Mesenchymal stem cell (in vitro differentiated cells and primary cell): ENCODE data around the gene P2RX5.

Experiments used
- DNase-seq: peaks from one replicate; pipeline ENCODE4 v3.0.0-alpha.2; 2013
- H2AFZ ChIP-seq: one replicate; pipeline ENCODE4 v1.6.1; 2013; ENCODE audit warnings: low read depth, mild to moderate bottlenecking, control low read depth, inconsistent platforms, low read length, moderate library complexity
- H2AK5ac ChIP-seq: 2 replicates; pipeline ENCODE4 v1.6.1; 2013; ENCODE audit warnings: low read length, moderate library complexity, mild to moderate bottlenecking, inconsistent platforms; ENCODE audit not compliant: severe bottlenecking
- H2BK120ac ChIP-seq: one replicate; pipeline ENCODE4 v1.6.1; 2013; ENCODE audit warnings: low read depth, mild to moderate bottlenecking, inconsistent platforms, low read length, moderate library complexity
- H2BK12ac ChIP-seq, 2 experiments: one replicate each; pipeline ENCODE4 v1.6.1; 2013; ENCODE audit warnings: inconsistent platforms in 2 of 2, low read length in 2 of 2, mild to moderate bottlenecking in 2 of 2, moderate library complexity in 2 of 2, control low read depth in 1 of 2
- H2BK15ac ChIP-seq: one replicate; pipeline ENCODE4 v1.6.1; 2013; ENCODE audit warnings: mild to moderate bottlenecking, low read depth, inconsistent platforms; ENCODE audit not compliant: poor library complexity, severe bottlenecking
- H2BK5ac ChIP-seq: 2 replicates; pipeline ENCODE4 v1.6.1; 2013; ENCODE audit warnings: low read depth, mild to moderate bottlenecking, low read length, control low read depth, inconsistent platforms; ENCODE audit not compliant: poor library complexity, severe bottlenecking
- H3K14ac ChIP-seq, 2 experiments: one replicate each; pipeline ENCODE4 v1.6.1; 2013; ENCODE audit warnings: inconsistent platforms in 2 of 2, low read length in 2 of 2, control low read depth in 1 of 2, mild to moderate bottlenecking in 1 of 2, moderate library complexity in 1 of 2
- H3K18ac ChIP-seq, 2 experiments: one replicate each; pipeline ENCODE4 v1.6.1; 2013; ENCODE audit warnings: inconsistent platforms in 2 of 2, low read length in 2 of 2, control low read depth in 1 of 2, low read depth in 1 of 2, mild to moderate bottlenecking in 1 of 2
- H3K23ac ChIP-seq, 2 experiments: one replicate each; pipeline ENCODE4 v1.6.1; 2013; ENCODE audit warnings: inconsistent platforms in 2 of 2, low read length in 2 of 2, mild to moderate bottlenecking in 2 of 2, moderate library complexity in 2 of 2, control low read depth in 1 of 2
- H3K27ac ChIP-seq: 2 replicates; pipeline ENCODE4 v1.5.1; 2013; ENCODE audit warnings: mild to moderate bottlenecking, moderate library complexity, low read length, control low read depth, inconsistent platforms; ENCODE audit not compliant: poor library complexity, severe bottlenecking
- H3K27me3 ChIP-seq, 2 experiments: 2 replicates each; pipeline versions ENCODE4 v1.6.1 to v1.7.0; 2013; ENCODE audit warnings: low read length in 2 of 2, mild to moderate bottlenecking in 2 of 2, moderate library complexity in 2 of 2, control low read depth in 1 of 2, inconsistent platforms in 1 of 2; ENCODE audit not compliant: control insufficient read depth in 1 of 2, insufficient read depth in 1 of 2
- H3K36me3 ChIP-seq, 2 experiments: 2 replicates each; pipeline versions ENCODE4 v1.6.1 to v1.7.0; 2013; ENCODE audit warnings: low read length in 2 of 2, control low read depth in 1 of 2, inconsistent platforms in 1 of 2, low read depth in 1 of 2, mild to moderate bottlenecking in 1 of 2; ENCODE audit not compliant: insufficient read depth in 2 of 2, control insufficient read depth in 1 of 2
- H3K4ac ChIP-seq, 2 experiments: one replicate each; pipeline ENCODE4 v1.6.1; 2013; ENCODE audit warnings: inconsistent platforms in 2 of 2, low read length in 2 of 2, mild to moderate bottlenecking in 2 of 2, moderate library complexity in 2 of 2, control low read depth in 1 of 2, low read depth in 1 of 2
- H3K4me1 ChIP-seq: 2 replicates; pipeline ENCODE4 v1.6.1; 2013; ENCODE audit warnings: low read depth, low read length, control low read depth; ENCODE audit not compliant: control insufficient read depth, insufficient read depth
- H3K4me2 ChIP-seq: 2 replicates; pipeline ENCODE4 v1.6.1; 2013; ENCODE audit warnings: low read length, mild to moderate bottlenecking, inconsistent platforms; ENCODE audit not compliant: poor library complexity, severe bottlenecking
- H3K4me3 ChIP-seq, 2 experiments: 2 replicates each; pipeline versions ENCODE4 v1.5.1 to v1.7.0; 2013; ENCODE audit warnings: low read length in 2 of 2, mild to moderate bottlenecking in 2 of 2, control low read depth in 1 of 2, low read depth in 1 of 2; ENCODE audit not compliant: insufficient read depth in 1 of 2
- H3K79me1 ChIP-seq: replicated peaks from 2 replicates; pipeline ENCODE4 v1.6.1; 2013; ENCODE audit warnings: mild to moderate bottlenecking, control low read depth, low read length, inconsistent platforms; ENCODE audit not compliant: poor library complexity, severe bottlenecking
- H3K9ac ChIP-seq: 2 replicates; pipeline ENCODE4 v1.7.0; 2013; ENCODE audit warnings: mild to moderate bottlenecking, low read length, moderate library complexity
- H3K9me3 ChIP-seq: 2 replicates; pipeline ENCODE4 v1.7.0; 2013; ENCODE audit warnings: mild to moderate bottlenecking, low read length; ENCODE audit not compliant: control insufficient read depth
- H4K8ac ChIP-seq: one replicate; pipeline ENCODE4 v1.6.1; 2013; ENCODE audit warnings: inconsistent platforms, mild to moderate bottlenecking, low read length, moderate library complexity
- H4K91ac ChIP-seq: one replicate; pipeline ENCODE4 v1.6.1; 2013; ENCODE audit warnings: mild to moderate bottlenecking, low read length, inconsistent platforms
- WGBS: methylation state at CpG from one replicate; pipeline ENCODE4 v1.1.7; 2013; ENCODE audit warnings: mixed read lengths; 5-methylcytosine and 5-hydroxymethylcytosine counted together

Gene P2RX5

GRCh38 chr17:3635474-3636153 lies 60.3 kb downstream of the P2RX5 start:
- peaks cover 15 to 16% of the 10 kb centered on the region in 2 experiments for H3K36me3 ChIP-seq
- peaks cover 35% of the 10 kb centered on the region for H3K79me1 ChIP-seq
- H2BK120ac ChIP-seq = no peak overlapping the region
- peak overlapping the region; percentile 95 for H4K8ac ChIP-seq
- H2BK12ac ChIP-seq = no peak overlapping the region
- no peak for DNase-seq
- H3K27ac ChIP-seq = no peak overlapping the region
- H3K9me3 ChIP-seq = no peaks in the 10 kb centered on the region
- peak overlapping the region; percentile 72 to 84 for H3K4ac ChIP-seq
- H3K9ac ChIP-seq = peak overlapping the region; percentile 95
- peak overlapping the region; percentile 44 to 54 for H3K23ac ChIP-seq
- no peak overlapping the region for H2AK5ac ChIP-seq
- peak overlapping the region; percentile 50 to 79 for H3K18ac ChIP-seq
- no peaks in the 10 kb centered on the region for H3K27me3 ChIP-seq
- 44% methylated on average over 22 of the region's 38 CpGs for WGBS
- peak overlapping the region; percentile 63 to 80 for H3K14ac ChIP-seq
- H3K4me2 ChIP-seq = peak overlapping the region; percentile 54
- H2BK15ac ChIP-seq = no peak overlapping the region
- peak overlapping the region; percentile 88 for H2AFZ ChIP-seq
- H3K4me1 ChIP-seq = peaks cover 13% of the 10 kb centered on the region
- H3K4me3 ChIP-seq = peak overlapping the region; percentile 92 to 96
- peak overlapping the region; percentile 41 for H4K91ac ChIP-seq
- H2BK5ac ChIP-seq = no peak overlapping the region

GRCh38 chr17:3632287-3632686 lies 63.7 kb downstream of the P2RX5 start:
- Histone ChIP-seq H3K4ac (no peak overlapping the region), H3K4me2 (no peak overlapping the region), H3K36me3 (peaks cover 31 to 33% of the 10 kb centered on the region in 2 experiments), H2BK5ac (no peak overlapping the region), H4K91ac (no peak overlapping the region), H4K8ac (no peak overlapping the region), H2BK15ac (no peak overlapping the region), H2BK120ac (no peak overlapping the region), H3K9ac (no peak overlapping the region), H3K4me3 (no peak overlapping the region), H3K9me3 (no peaks in the 10 kb centered on the region), H3K79me1 (peaks cover 39% of the 10 kb centered on the region), H3K23ac (peak overlapping the region in 1 of 2 experiments; percentile 31), H3K27ac (no peak overlapping the region), H2AK5ac (no peak overlapping the region), H3K18ac (no peak overlapping the region), H2AFZ (no peak overlapping the region), H3K14ac (no peak overlapping the region), H2BK12ac (no peak overlapping the region), H3K4me1 (peaks cover 11% of the 10 kb centered on the region), H3K27me3 (no peaks in the 10 kb centered on the region)
- WGBS = 98% methylated on average over 7 of the region's 7 CpGs
- no peak for DNase-seq

- H2BK5ac ChIP-seq = no peak overlapping the region
- no peak overlapping the region for H2AK5ac ChIP-seq
- peaks cover 31 to 44% of the 10 kb centered on the region in 2 experiments for H3K36me3 ChIP-seq
- no peak overlapping the region for H2BK15ac ChIP-seq
- H3K23ac ChIP-seq = no peak overlapping the region
- peak overlapping the region; percentile 15 for H3K9ac ChIP-seq
- no peak overlapping the region for H4K91ac ChIP-seq
- H3K14ac ChIP-seq = no peak overlapping the region
- H2AFZ ChIP-seq = no peak overlapping the region
- no peak overlapping the region for H3K27ac ChIP-seq
- no peak overlapping the region for H3K4me2 ChIP-seq
- H4K8ac ChIP-seq = no peak overlapping the region
- H3K9me3 ChIP-seq = no peaks in the 10 kb centered on the region
- no peak overlapping the region for H3K4ac ChIP-seq
- peaks cover 11% of the 10 kb centered on the region for H3K4me1 ChIP-seq
- no peak overlapping the region for H3K4me3 ChIP-seq
- H2BK120ac ChIP-seq = no peak overlapping the region
- no peak overlapping the region for H2BK12ac ChIP-seq
- WGBS = 94% methylated on average over 7 of the region's 10 CpGs
- no peak overlapping the region for H3K18ac ChIP-seq
- H3K79me1 ChIP-seq = peaks cover 36% of the 10 kb centered on the region
- no peaks in the 10 kb centered on the region for H3K27me3 ChIP-seq
- DNase-seq = no peak
These were observed 65.2 kb downstream of the P2RX5 start for GRCh38 chr17:3630781-3631180.

GRCh38 chr17:3627769-3628167 lies 68.2 kb downstream of the P2RX5 start:
- H3K14ac ChIP-seq = no peak overlapping the region
- H2AFZ ChIP-seq = no peak overlapping the region
- H3K36me3 ChIP-seq = peaks cover 51 to 71% of the 10 kb centered on the region in 2 experiments
- H4K8ac ChIP-seq = no peak overlapping the region
- no peak overlapping the region for H2BK15ac ChIP-seq
- DNase-seq = no peak
- no peak overlapping the region for H3K4me2 ChIP-seq
- H3K4me3 ChIP-seq = no peak overlapping the region
- H3K4ac ChIP-seq = no peak overlapping the region
- no peak overlapping the region for H2BK5ac ChIP-seq
- no peaks in the 10 kb centered on the region for H3K9me3 ChIP-seq
- H3K9ac ChIP-seq = no peak overlapping the region
- no peak overlapping the region for H3K18ac ChIP-seq
- no peak overlapping the region for H2BK120ac ChIP-seq
- H3K27me3 ChIP-seq = no peaks in the 10 kb centered on the region
- H3K23ac ChIP-seq = no peak overlapping the region
- WGBS = 99% methylated on average over 9 of the region's 11 CpGs
- H2BK12ac ChIP-seq = no peak overlapping the region
- no peak overlapping the region for H3K27ac ChIP-seq
- H3K4me1 ChIP-seq = peaks cover 6% of the 10 kb centered on the region
- H2AK5ac ChIP-seq = no peak overlapping the region
- H3K79me1 ChIP-seq = peaks cover 34% of the 10 kb centered on the region
- H4K91ac ChIP-seq = no peak overlapping the region
